Ovary (tissue), 9 donors: Measurements from ENCODE around the gene TAF12. TPM values are rescaled to one million over a fixed set of nuclear protein-coding genes. Genes with fewer than 3 reads are reported as not detected.
"Not testable (repeated sequence)": the region's sequence is repeated elsewhere in the genome, so short reads cannot be mapped to it uniquely, and the experiment has no call there.

ENCODE experiments used
- DNase-seq, 5 donors: peaks; one replicate each; pipeline ENCODE4 v3.0.0-alpha.2; 2019 to 2020
- H3K27ac ChIP-seq, 2 donors: fragments of 200-600 bp; one replicate each; pipeline versions ENCODE4 v1.5.1 to v1.8.0; 2019 to 2022
- H3K27me3 ChIP-seq: fragments of 200-600 bp; one replicate; pipeline ENCODE4 v1.8.0; 2022
- H3K36me3 ChIP-seq: fragments of 200-600 bp; sonication (generic); one replicate; pipeline ENCODE4 v1.5.1; 2019
- H3K4me1 ChIP-seq: one replicate; pipeline ENCODE4 v1.8.1; 2013; ENCODE audit warnings: mild to moderate bottlenecking, moderate library complexity; ENCODE audit not compliant: insufficient read depth
- H3K4me3 ChIP-seq: fragments of 200-600 bp; sonication (generic); one replicate; pipeline ENCODE4 v1.5.1; 2017
- H3K9me3 ChIP-seq, 2 donors: fragments of 200-600 bp in 1 of 2; sonication (generic) in 1 of 2; one replicate each; pipeline versions ENCODE4 v1.5.1 to v1.8.1; 2013 to 2019; ENCODE audit warnings: mild to moderate bottlenecking in 1 of 2, moderate library complexity in 1 of 2
- EP300 ChIP-seq: sonication (generic); formaldehyde crosslinking; IDR thresholded peaks from one replicate; pipeline ENCODE4 v1.6.1; 2017; ENCODE audit warnings: antibody characterized with exemption
- POLR2A ChIP-seq: fragments of 450-650 bp; IDR thresholded peaks from one replicate; pipeline ENCODE4 v1.6.1; 2017; ENCODE audit warnings: antibody characterized with exemption, mild to moderate bottlenecking, moderate library complexity
- WGBS, 3 donors: extraction: QIAGEN DNeasy Blood & Tissue Kit in 1 of 3; methylation state at CpG; one replicate each; pipeline versions ENCODE4 v1.1.5 to v1.1.7; 2013 to 2017; 5-methylcytosine and 5-hydroxymethylcytosine counted together
- intact Hi-C, 4 donors: fragments of 100-400 bp; cut with DNase I; formaldehyde crosslinking; loops; one replicate each; pipeline versions ENCODE4 v1.11.0 to v1.15.1; 2022 to 2023
- polyA plus RNA-seq, 2 donors: library from polyadenylated mRNA; stranded (reverse); fragments of 200-250 nt in 1 of 2; fragments of 350-450 nt in 1 of 2; fragmentation: Illumina TruSeq in 1 of 2; extraction: RNeasy Lipid Tissue Mini Kit (QIAGEN cat#74804) in 1 of 2; gene quantifications; one replicate each; pipeline ENCODE4 v1.2.3, GENCODE V29; 2013 to 2014
- total RNA-seq, 7 donors: library from RNA; depleted of rRNA in 2 of 7; stranded (reverse); fragments of >200 nt in 2 of 7; fragmentation: NEBNext Ultra II Directional in 3 of 7; extraction: Animal tissue kit (Norgen Biotek cat#: 25700) in 3 of 7; gene quantifications; one replicate each; pipeline versions ENCODE4 v1.1.0 to v1.2.4, GENCODE V29; 2016 to 2023
- TF ChIP-seq, protein P1 (sequence below), 3 donors: fragments of 450-650 bp in 2 of 3; fragments of 200-600 bp in 1 of 3; IDR thresholded peaks; one replicate each; pipeline versions ENCODE4 v1.5.1 to v1.8.0; 2016 to 2022; ENCODE audit warnings: antibody characterized with exemption in 3 of 3, mild to moderate bottlenecking in 1 of 3
- donor health status: DM: no; HTN: no; CAD: no; lungs with moderate emphysema.
- donor health status: DM: no; HTN: no; CAD: no.
- donor health status: Bipolar disorder and iron deficiency.
- donor health status: DM: yes; HTN: yes; CAD: no.
- donor health status: DM: no; HTN: no; CAD: no.
- donor health status: DM: yes; HTN: yes; CAD: no.

The TAF12 gene
- total and polyA plus RNA-seq, 9 donors = 15.4 to 39.4 (median 21.4) TPM

DNA sequence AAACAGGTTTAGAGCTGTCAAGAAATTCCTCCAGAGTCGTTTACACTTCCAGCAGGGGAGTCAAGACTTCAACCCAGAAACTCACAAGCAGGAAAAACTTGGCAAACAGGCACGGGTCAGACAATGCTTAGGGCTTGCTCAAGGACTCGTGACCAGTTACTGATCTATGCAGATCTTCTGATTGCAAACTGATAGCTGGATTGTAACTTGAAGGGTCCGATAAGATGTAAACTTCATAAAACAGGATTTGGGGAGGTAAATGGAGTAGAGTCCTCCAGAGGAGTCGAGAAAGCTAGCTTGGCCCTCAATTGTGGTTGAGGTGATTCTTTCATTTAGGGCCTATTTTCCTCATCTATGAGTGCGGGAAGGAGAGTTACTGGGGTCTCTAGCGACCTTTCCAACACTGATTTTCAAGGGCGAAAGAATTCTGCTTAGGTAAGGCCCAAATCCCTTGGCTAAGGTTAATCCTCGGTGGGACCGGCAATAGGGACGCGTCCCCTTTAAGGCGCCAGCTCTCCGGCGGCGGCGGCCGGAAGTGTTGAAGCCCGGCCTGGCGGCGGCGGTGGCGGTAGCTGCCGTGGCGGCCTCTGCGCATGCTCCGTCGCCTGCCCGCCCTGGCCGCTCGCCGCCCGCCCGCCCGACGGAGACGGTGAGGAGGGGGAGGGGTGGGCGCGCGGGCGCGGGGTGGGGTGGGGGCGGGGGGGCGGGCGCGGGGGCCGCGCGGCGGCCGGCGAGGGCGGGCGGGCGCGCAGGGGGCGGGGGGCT, 25.5 kb upstream of the TAF12 start, which contains the start of gene GMEB1:
Gene GMEB1, plus strand, starts transcription at position 594 of the 765 bp plus-strand sequence. CDS start 14,829 bp downstream, outside the sequence.
- Histone ChIP-seq H3K9me3 (no peaks in the 10 kb centered on the region), H3K4me3 (peak within 1 kb of the TSS; percentile 87), H3K27me3 (no peaks in the 10 kb centered on the region), H3K4me1 (peaks cover 1% of the 10 kb centered on the region), H3K27ac (peak within 1 kb of the TSS; percentile 97 to 99), H3K36me3 (no peaks in the 10 kb centered on the region)
- no peak for TF ChIP-seq POLR2A
- no peak for TF ChIP-seq EP300
- TF ChIP-seq, protein P1, sequence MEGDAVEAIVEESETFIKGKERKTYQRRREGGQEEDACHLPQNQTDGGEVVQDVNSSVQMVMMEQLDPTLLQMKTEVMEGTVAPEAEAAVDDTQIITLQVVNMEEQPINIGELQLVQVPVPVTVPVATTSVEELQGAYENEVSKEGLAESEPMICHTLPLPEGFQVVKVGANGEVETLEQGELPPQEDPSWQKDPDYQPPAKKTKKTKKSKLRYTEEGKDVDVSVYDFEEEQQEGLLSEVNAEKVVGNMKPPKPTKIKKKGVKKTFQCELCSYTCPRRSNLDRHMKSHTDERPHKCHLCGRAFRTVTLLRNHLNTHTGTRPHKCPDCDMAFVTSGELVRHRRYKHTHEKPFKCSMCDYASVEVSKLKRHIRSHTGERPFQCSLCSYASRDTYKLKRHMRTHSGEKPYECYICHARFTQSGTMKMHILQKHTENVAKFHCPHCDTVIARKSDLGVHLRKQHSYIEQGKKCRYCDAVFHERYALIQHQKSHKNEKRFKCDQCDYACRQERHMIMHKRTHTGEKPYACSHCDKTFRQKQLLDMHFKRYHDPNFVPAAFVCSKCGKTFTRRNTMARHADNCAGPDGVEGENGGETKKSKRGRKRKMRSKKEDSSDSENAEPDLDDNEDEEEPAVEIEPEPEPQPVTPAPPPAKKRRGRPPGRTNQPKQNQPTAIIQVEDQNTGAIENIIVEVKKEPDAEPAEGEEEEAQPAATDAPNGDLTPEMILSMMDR (IDR thresholded peaks at IDR 0.05) = peak in 2 of 3 donors; percentile 12 to 35
- intact Hi-C loops = no loop called here
- WGBS, 3 donors = 1% methylated on average over 12 to 56 of the region's 57 CpGs
- peak; percentile 82 to 90 (median 88) for DNase-seq

GRCh38 chr1:28666806-28667205, 23.9 kb upstream of the TAF12 start:
- no peak for DNase-seq
- no peaks in the 10 kb centered on the region for H3K9me3 ChIP-seq
- 89 to 95% (median 92%) methylated on average over 12 of the region's 12 CpGs for WGBS, 3 donors
- peaks cover 1% of the 10 kb centered on the region for H3K4me1 ChIP-seq
- TF ChIP-seq POLR2A (no peak), EP300 (no peak)
- TF ChIP-seq, protein P1 (IDR thresholded peaks at IDR 0.05) = no peak
- H3K27me3 ChIP-seq = no peaks in the 10 kb centered on the region
- no peaks in the 10 kb centered on the region for H3K36me3 ChIP-seq
- no peak overlapping the region for H3K4me3 ChIP-seq
- no peak overlapping the region for H3K27ac ChIP-seq
- intact Hi-C loops = no loop called here

- Histone ChIP-seq H3K4me1 (no peaks in the 10 kb centered on the region), H3K36me3 (no peaks in the 10 kb centered on the region), H3K9me3 (no peaks in the 10 kb centered on the region), H3K27me3 (no peaks in the 10 kb centered on the region), H3K27ac (no peak overlapping the region), H3K4me3 (no peak overlapping the region)
- 54 to 65% (median 55%) methylated on average over 7 of the region's 7 CpGs for WGBS, 3 donors
- intact Hi-C loops = no loop called here
- no peak for DNase-seq
- no peak for TF ChIP-seq EP300
- TF ChIP-seq POLR2A = no peak
- TF ChIP-seq, protein P1 (IDR thresholded peaks at IDR 0.05) = no peak
Measured at GRCh38 chr1:28663871-28664470, 21.1 kb upstream of the TAF12 start.

GRCh38 chr1:28656335-28656734, 13.5 kb upstream of the TAF12 start:
- no peaks in the 10 kb centered on the region for H3K4me1 ChIP-seq
- no peak for DNase-seq
- intact Hi-C loops = loop anchor here in 1 of 4 donors (10.0 kb wide), 1 partner anchor 78 kb away; the partner anchor contains the start of gene YTHDF2
- no peaks in the 10 kb centered on the region for H3K27me3 ChIP-seq
- H3K9me3 ChIP-seq = no peaks in the 10 kb centered on the region
- 89 to 95% (median 92%) methylated on average over 6 of the region's 6 CpGs for WGBS, 3 donors
- H3K27ac ChIP-seq = no peak overlapping the region
- TF ChIP-seq EP300 (no peak), POLR2A (no peak)
- TF ChIP-seq, protein P1 (IDR thresholded peaks at IDR 0.05) = no peak
- no peak overlapping the region for H3K4me3 ChIP-seq
- H3K36me3 ChIP-seq = no peaks in the 10 kb centered on the region

DNA sequence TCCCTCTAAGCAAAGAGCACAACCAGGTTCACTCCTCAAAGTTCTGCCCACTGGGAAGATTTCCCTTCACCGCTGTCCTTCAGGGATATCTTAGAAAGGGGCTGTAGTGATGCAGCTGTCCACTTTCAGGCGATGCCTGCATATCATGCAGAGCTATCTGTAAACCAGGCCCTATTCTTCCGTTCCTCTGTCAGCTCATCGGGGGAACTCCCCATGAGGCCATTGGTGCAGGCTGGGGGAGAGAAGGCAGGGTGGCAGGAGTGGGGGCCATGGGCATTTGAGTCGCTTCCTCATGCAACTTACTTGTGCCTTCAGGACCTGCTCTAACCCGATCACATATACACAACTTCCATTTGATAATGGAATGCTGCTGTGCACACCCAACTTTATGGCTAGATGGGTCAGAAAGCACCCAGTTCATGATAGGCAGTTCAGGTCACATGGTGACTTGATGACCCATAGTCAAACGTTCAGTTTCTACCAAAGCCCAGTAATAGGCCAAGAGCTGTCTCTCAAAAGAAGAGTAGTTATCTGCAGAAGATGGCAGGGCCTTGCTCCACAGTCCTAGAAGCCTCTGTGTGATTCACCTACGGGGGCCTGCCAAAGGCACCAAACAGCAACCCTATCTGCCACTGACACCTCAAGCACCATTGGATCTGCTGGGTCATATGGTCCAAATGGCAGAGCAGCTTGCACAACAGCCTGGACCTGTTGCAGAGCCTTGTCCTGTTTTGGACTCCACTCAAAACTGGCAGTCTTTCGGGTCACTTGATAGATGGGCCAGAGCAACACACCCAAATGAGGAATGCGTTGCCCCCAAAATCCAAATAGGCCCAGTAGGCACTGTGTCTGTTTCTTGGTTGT, 12.8 kb upstream of the TAF12 start:
- intact Hi-C loops = loop anchor here in 1 of 4 donors (10.0 kb wide), 1 partner anchor 79 kb away; the partner anchor contains the start of gene YTHDF2
- not testable (repeated sequence) for H3K9me3 ChIP-seq, H3K27ac ChIP-seq, H3K4me1 ChIP-seq, H3K4me3 ChIP-seq, DNase-seq, H3K36me3 ChIP-seq, H3K27me3 ChIP-seq
- WGBS, 3 donors = 77 to 82% (median 81%) methylated on average over 10 of the region's 10 CpGs

- H3K27me3 ChIP-seq, H3K4me3 ChIP-seq, H3K4me1 ChIP-seq, DNase-seq, H3K9me3 ChIP-seq, H3K27ac ChIP-seq, H3K36me3 ChIP-seq: not testable (repeated sequence)
- intact Hi-C loops = loop anchor here in 1 of 4 donors (10.0 kb wide), 1 partner anchor 81 kb away; the partner anchor contains the start of gene YTHDF2
- 56 to 63% (median 56%) methylated on average over 3 of the region's 3 CpGs for WGBS, 3 donors
Measured at GRCh38 chr1:28653870-28654269, 11.0 kb upstream of the TAF12 start.
